ENCODE results near the gene TGFBR2.
"Not testable (repeated sequence)": the region's sequence is repeated elsewhere in the genome, so short reads cannot be mapped to it uniquely, and the experiment has no call there.

TGFBR2 gene

DNA sequence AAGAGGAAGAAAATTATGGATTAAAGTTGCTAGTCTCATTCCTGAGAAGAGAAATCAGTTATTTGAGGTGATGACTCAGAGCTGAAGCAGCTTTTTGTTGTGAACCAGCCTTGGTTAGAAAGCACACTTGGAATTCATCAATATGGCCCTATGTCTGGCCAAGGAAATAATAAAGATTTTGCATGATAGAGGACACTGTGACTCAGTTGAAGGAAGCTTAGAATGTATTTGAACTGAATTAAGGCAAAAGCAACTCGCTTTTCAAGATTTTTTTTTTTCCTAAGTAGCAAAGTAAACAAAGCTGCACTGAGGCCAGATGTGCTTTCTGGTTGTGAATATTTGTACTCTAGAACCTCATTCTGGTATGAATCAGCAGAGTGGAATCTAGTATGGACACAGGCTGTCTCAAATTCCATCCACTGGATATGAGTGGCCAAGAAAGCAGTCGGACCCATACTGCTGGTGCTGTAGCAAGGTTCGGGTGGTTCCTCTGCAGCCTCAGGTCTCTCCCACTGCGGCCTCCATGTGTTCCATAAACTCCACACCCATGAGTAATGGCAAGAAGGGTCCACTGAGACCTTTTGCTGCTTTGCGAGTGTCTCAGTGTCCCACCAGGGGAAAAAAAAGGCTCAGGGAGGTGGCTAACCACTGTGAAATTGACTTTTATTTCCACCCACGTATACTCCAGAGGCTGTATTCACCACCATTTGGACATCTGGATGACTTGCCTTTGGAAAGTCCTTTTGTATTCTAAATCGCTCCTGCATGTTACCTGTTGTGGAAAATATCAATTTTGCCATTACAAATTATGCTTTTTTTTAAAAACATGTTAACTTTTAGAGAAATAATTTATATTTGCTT, 53.1 kb downstream of the TGFBR2 start:
- DNase-seq, result no peak

DNA sequence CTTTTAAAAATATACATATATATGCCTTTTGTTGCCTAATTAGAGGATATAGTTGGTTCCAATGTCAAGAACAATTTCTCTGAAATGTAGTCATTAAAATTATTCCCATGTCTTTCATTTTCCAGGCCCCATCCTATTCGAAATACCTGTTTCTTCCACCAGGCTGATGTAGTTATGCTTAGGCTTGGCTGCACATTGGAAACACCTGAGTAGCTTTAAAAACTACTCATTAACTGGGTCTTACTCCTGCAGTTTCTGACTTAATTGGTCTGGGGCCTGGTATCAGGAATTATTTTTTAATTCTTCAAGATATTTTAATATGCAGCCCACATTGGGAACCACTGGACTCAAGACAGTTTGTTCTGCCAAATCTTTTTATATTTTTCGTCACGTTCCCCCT, 53.7 kb downstream of the TGFBR2 start:
- no peak for DNase-seq

GRCh38 chr3:30660656-30661055, 54.3 kb downstream of the TGFBR2 start:
- DNase-seq, result no peak

GRCh38 chr3:30661098-30661873, 54.9 kb downstream of the TGFBR2 start:
- no peak for DNase-seq

GRCh38 chr3:30662836-30663235, 56.4 kb downstream of the TGFBR2 start:
- no peak for DNase-seq

DNA sequence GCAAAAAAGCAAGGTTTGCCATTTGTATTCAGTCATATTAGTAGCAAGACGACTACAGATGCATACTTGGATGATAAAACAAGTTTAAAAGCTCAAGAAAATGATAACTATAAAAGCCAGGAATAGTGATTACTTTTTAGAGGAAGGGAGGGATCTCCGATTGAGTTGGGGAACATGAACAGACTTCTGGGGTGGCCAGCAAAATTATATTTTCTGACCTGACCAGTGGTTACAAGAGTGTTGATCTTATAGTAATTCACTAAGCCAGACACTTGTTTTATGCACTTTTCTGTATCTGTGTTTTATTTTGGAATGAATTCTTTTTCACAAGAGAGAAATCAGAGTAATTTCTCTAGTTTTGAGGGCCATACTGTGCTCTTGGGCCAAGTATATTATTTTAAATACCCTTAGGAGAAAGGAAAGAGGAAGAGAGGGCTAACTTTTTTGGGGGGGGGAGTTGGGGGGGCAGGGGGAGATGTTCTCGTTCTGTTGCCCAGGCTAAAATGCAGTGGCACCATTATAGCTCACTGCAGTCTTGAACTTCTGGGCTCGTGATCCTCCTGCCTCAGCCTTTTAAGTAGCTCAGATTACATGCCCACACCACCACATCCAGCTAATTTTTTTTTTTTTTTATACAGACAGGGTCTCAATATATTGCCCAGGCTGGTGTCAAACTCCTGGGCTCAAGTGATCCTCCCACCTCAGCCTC, 57.3 kb downstream of the TGFBR2 start:
- DNase-seq, result no peak

GRCh38 chr3:30664459-30664858, 58.1 kb downstream of the TGFBR2 start:
- DNase-seq, result no peak

DNA sequence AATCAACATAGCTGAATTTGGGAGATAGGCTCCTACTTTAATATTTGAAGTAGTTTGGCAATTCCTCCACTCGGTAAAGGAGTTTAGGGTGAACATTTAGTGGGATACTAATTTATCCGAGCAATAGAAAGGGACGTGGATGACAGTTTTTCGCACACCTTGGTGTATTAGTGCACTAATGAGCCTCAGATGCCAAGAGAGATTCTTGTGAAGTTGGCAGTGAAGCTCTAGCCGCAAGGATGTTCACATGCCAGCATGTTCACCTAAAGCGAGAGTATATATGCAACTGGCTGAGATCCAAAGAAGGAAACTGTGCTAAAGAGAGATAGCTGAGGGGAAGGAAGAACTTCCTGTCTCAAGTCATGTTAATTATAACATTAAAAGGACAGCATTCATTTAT, 58.5 kb downstream of the TGFBR2 start:
- DNase-seq, result no peak

DNA sequence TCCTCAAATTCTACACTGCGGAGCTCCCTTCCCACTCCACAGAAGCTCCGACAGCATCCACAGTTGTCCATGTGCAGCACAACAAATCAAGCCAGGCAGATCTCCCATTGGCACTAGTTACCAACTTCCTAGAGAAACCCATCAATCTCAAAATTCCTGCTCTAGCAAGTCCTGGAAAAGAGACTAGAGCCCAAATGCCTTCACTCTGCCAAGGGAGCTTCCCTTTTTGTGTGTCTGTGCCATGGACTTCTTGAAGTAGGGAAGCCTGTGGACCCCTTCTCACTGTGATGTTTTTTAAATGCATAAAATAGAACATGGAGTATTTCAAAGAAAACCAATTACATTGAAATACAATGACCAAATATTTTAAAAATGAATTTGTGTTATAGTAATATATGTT, 59.1 kb downstream of the TGFBR2 start:
- DNase-seq, result no peak

DNA sequence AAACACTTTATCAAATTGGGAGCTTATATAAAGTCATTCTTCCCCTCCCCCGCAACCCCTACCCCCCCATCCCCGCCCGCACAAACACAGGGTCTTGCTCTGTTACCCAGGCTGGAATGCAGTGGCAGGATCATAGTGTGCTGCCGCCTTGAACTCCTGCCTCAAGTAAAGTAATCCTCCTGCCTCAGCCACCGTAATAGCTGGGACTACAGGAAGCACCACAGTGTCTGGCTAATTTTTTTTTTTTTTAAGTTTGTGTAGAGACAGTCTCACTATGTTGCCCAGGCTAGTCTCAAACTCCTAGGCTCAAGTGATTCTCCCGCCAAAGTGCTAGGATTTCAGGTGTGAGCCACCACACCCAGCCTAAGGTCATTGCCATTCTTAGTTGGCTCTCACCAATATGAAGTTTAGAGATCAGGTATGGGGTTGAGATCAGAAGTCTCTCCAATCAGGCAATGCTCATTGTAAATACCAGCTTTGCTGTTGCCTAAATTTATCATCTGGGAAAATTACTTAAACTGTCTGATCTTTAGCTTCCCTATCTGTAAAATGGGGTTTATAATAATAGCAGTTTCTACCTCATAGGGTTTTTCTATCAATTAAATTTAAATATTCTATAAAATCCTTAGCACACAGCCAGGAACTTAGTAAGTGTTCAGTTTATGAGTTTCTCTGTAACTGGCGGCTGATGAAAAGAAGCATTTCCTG, 60.3 kb downstream of the TGFBR2 start:
- no peak for DNase-seq

DNA sequence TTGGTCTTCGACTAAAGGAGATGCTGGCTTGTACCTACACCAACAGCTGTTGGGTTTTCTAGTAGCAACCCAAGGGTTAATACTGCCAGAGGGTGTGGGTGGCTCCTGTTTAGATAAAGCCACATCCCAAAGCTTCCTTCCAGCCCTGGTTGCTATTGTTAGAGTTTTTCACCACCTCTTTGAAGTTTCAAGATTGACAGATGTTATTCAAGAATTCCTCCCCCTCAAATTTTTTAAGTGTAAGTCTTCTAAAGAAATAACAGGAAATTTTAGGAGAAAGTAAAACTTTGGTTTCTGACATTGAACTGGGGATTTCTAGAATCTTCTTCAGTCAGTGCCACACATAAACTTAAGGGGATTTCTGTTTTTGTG, 60.9 kb downstream of the TGFBR2 start:
- DNase-seq, result no peak

GRCh38 chr3:30668051-30668609, 61.7 kb downstream of the TGFBR2 start:
- DNase-seq, result no peak

- DNase-seq, result not testable (repeated sequence)
Measured at GRCh38 chr3:30669360-30669934, 63.0 kb downstream of the TGFBR2 start.

DNA sequence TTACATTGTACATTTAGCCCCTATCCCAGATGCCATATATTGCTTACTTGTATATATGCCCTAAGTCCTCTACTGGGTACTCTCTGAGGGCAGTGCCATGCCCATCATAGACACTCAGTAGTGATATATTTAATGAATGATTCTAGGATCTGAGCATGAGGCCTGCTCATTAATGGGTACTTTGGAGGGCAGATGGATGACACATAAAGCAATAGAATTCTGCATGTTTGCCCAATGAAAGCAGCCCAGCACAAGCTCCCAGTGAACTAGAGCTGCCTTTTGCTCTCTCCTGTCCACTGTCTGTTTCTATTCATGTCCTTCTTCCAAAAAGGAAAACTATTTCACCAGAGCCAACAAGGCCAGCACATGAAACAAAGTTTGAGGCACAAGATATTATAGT, 63.9 kb downstream of the TGFBR2 start:
- DNase-seq, result no peak

DNA sequence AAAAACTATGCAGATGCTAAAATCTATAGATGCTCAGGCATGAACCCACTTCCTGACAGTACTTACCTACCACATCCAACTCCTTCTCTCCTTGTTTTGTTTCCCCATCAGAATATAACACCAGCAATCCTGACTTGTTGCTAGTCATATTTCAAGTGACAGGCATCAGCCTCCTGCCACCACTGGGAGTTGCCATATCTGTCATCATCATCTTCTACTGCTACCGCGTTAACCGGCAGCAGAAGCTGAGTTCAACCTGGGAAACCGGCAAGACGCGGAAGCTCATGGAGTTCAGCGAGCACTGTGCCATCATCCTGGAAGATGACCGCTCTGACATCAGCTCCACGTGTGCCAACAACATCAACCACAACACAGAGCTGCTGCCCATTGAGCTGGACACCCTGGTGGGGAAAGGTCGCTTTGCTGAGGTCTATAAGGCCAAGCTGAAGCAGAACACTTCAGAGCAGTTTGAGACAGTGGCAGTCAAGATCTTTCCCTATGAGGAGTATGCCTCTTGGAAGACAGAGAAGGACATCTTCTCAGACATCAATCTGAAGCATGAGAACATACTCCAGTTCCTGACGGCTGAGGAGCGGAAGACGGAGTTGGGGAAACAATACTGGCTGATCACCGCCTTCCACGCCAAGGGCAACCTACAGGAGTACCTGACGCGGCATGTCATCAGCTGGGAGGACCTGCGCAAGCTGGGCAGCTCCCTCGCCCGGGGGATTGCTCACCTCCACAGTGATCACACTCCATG, 65.3 kb downstream of the TGFBR2 start:
- no peak for DNase-seq

- DNase-seq, result no peak
Measured at GRCh38 chr3:30672287-30672735, 65.9 kb downstream of the TGFBR2 start.

DNA sequence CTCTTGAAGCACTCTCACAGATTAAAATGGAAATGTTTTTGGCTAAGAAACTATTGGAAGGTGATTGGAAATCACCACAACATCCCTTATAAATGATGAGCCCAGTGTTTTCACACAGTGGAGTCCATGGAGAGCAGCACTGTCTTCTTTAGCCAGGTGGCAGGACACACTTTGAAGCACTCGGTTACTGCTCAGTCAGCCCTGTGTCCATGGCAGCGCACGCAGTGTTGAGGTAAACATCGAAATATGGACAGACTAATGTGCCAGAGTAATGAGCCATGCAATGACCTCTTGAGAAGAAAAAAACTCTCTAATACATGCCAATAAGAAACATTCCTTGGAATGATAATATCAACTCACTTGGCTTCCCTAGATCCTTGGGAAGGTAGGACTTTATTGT, 66.6 kb downstream of the TGFBR2 start:
- no peak for DNase-seq

DNA sequence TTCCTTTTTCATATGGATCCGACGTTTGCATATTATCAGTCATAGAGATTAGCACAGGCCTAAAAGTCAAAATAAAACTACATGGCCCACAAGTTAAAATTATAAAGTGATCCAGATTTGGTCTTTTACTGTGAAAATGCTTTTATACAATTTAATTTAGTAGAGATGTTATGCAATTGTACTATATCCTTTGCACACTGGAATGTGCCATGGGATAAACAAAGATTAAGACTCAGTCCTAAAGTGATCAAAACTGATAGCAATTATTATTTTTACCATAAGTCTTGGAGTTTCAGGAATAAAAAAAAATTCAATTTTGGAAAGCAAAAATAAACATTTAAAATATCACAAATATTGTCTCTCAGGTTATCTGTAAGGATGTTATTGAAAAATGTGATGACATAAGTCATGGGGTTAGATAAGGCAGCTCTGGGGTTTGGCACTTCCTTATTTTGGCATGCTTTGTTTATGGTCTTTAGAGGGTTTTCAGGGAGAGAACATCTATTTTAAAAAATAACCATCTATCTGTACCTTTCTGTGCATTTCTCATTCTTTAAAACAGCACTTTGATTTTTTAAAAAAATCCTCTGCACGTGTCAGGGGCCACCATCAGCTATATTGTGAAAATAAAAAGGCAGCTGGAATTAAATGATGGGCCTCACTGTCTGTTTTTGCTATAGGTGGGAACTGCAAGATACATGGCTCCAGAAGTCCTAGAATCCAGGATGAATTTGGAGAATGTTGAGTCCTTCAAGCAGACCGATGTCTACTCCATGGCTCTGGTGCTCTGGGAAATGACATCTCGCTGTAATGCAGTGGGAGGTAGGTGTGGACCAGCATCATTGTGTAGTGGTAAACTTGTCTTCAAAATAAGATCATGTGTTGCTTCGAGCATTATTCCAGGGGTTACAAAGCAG, 67.3 kb downstream of the TGFBR2 start:
- no peak for DNase-seq

DNA sequence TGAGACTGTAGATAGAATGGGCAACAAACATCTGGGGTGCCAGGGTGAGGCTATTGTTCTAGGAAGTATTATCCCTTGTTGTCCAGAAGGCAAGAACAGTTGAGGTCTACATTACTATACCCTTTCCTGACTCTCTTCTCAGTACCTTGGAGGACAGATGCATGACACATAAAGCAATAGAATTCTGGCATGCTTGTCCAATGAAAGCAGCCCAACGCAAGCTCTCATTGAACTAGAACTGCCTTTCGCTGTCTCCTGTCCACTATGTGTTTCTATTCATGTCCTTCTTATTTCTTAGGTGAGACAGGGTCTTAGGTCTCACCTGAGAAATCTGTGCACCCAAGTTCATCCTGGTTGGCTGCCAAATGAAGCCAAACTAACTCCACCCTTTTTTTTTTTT, 68.6 kb downstream of the TGFBR2 start:
- DNase-seq, result no peak

- no peak for DNase-seq
Measured at GRCh38 chr3:30675774-30676173, 69.4 kb downstream of the TGFBR2 start.
